HCT116 (cell line): Measurements from ENCODE around the gene CAMK1D. TPM values are rescaled to one million over a fixed set of nuclear protein-coding genes. Genes with fewer than 3 reads are reported as not detected.

Experiments
- ATAC-seq: fragments of 200-7000 bp; cut with Tn5 transposase; 2 replicates; pipeline ENCODE4 v1.9.1; 2020; ENCODE audit warnings: mild to moderate bottlenecking, moderate library complexity
- BruUV-seq: library from RNA; stranded (reverse); fragments of 400-500 nt; replicated peaks from 2 replicates; lab custom pipeline; 2021; lab: Mats Ljungman, UMichigan
- CTCF ChIA-PET: fragments of 300-600 bp; sonication (Branson Sonifier 250); formaldehyde crosslinking; loops from one replicate; lab custom pipeline; 2021; ENCODE audit warnings: antibody characterized with exemption; lab: Charles Lee
- POLR2A ChIA-PET: fragments of 300-600, 350-600 bp; sonication (Branson Sonifier 250); formaldehyde crosslinking; loops from one replicate; lab custom pipeline; 2021; ENCODE audit warnings: antibody characterized with exemption; lab: Charles Lee
- RAD21 ChIA-PET, 2 experiments: fragments of 300-600 bp; sonication (Branson Sonifier 250); formaldehyde crosslinking; loops; one replicate each; lab custom pipeline; 2023; ENCODE audit warnings: low total read pairs in 2 of 2; ENCODE audit not compliant: uncharacterized antibody in 2 of 2, unreplicated experiment in 2 of 2, low non-redundant PET in 1 of 2; lab: Charles Lee
- DNase-seq: peaks from one replicate; pipeline ENCODE4 v3.0.0-alpha.2; 2010; ENCODE audit warnings: low read depth, low spot score
- H2AFZ ChIP-seq: fragments of 200-600 bp; shearing (Covaris generic), sonication (generic); 2 replicates; pipeline ENCODE4 v1.6.1; 2017; ENCODE audit warnings: low read depth, mixed run types, mixed read lengths, antibody characterized with exemption, low read length; ENCODE audit not compliant: poor library complexity, severe bottlenecking
- H3K27ac ChIP-seq: 2 replicates; pipeline ENCODE4 v1.5.1; 2012; ENCODE audit warnings: low read depth, low read length
- H3K27me3 ChIP-seq: fragments of 200-600 bp; sonication (generic); 2 replicates; pipeline ENCODE4 v1.6.1; 2016; ENCODE audit warnings: mixed run types, low read length, mixed read lengths; ENCODE audit not compliant: insufficient read depth
- H3K36me3 ChIP-seq, 2 experiments: fragments of 200-500 bp in 1 of 2; fragments of 200-600 bp in 1 of 2; sonication (Bioruptor generic) in 1 of 2; sonication (generic) in 1 of 2; 2 replicates each; pipeline versions ENCODE4 v1.5.1 to v1.6.1; 2014 to 2016; ENCODE audit warnings: low read length in 2 of 2, inconsistent platforms in 1 of 2, mixed read lengths in 1 of 2, mixed run types in 1 of 2; ENCODE audit not compliant: insufficient read depth in 2 of 2, control insufficient read depth in 1 of 2
- H3K4me1 ChIP-seq, 2 experiments: fragments of 200-600 bp in 1 of 2; sonication (generic) in 1 of 2; 2 replicates each; pipeline versions ENCODE4 v1.5.1 to v1.6.1; 2012 to 2017; ENCODE audit warnings: low read length in 2 of 2, inconsistent platforms in 1 of 2, mild to moderate bottlenecking in 1 of 2, mixed read lengths in 1 of 2, mixed run types in 1 of 2, moderate library complexity in 1 of 2; ENCODE audit not compliant: insufficient read depth in 2 of 2, control insufficient read depth in 1 of 2
- H3K4me2 ChIP-seq: fragments of 200-600 bp; sonication (generic); 2 replicates; pipeline ENCODE4 v1.6.1; 2017; ENCODE audit warnings: mixed run types, low read length, mixed read lengths
- H3K4me3 ChIP-seq, 2 experiments: fragments of 200-600 bp in 1 of 2; sonication (generic) in 1 of 2; replicated peaks in 1 of 2; 2 replicates each; pipeline ENCODE4 v1.5.1; 2011 to 2016; ENCODE audit warnings: low read length in 2 of 2, control low read depth in 1 of 2, low read depth in 1 of 2, mild to moderate bottlenecking in 1 of 2, mixed read lengths in 1 of 2, mixed run types in 1 of 2
- H3K79me2 ChIP-seq: fragments of 200-600 bp; sonication (generic); 2 replicates; pipeline ENCODE4 v1.6.1; 2017; ENCODE audit warnings: mild to moderate bottlenecking, mixed run types, low read length, moderate library complexity, mixed read lengths; ENCODE audit not compliant: insufficient read depth
- H3K9ac ChIP-seq: fragments of 200-600 bp; sonication (generic); 2 replicates; pipeline ENCODE4 v1.6.1; 2016; ENCODE audit warnings: low read length, mixed read lengths
- H3K9me2 ChIP-seq: fragments of 200-600 bp; sonication (generic), shearing (Covaris generic); 2 replicates; pipeline ENCODE4 v1.6.1; 2017; ENCODE audit warnings: mixed run types, mild to moderate bottlenecking, moderate library complexity; ENCODE audit not compliant: insufficient read depth
- H3K9me3 ChIP-seq, 2 experiments: fragments of 200-500 bp in 1 of 2; fragments of 200-600 bp in 1 of 2; sonication (Bioruptor generic) in 1 of 2; sonication (generic) in 1 of 2; 2 replicates each; pipeline ENCODE4 v1.6.1; 2014 to 2017; ENCODE audit warnings: low read length in 2 of 2, mixed read lengths in 2 of 2, inconsistent platforms in 1 of 2, low read depth in 1 of 2, mild to moderate bottlenecking in 1 of 2, mixed run types in 1 of 2, moderate library complexity in 1 of 2; ENCODE audit not compliant: control insufficient read depth in 1 of 2, insufficient read depth in 1 of 2
- H4K20me1 ChIP-seq: fragments of 200-600 bp; sonication (generic), shearing (Covaris generic); 2 replicates; pipeline ENCODE4 v1.6.1; 2017; ENCODE audit warnings: mixed run types, mild to moderate bottlenecking, moderate library complexity; ENCODE audit not compliant: insufficient read depth
- CBX3 ChIP-seq: IDR thresholded peaks from 2 replicates; pipeline ENCODE4 v1.6.1; 2012; ENCODE audit warnings: low read depth
- EZH2phosphoT487 ChIP-seq: fragments of 200-600 bp; IDR thresholded peaks from 2 replicates; pipeline ENCODE4 v1.6.1; 2018; ENCODE audit warnings: antibody characterized with exemption, borderline replicate concordance
- POLR2A ChIP-seq: IDR thresholded peaks from 2 replicates; pipeline ENCODE4 v1.7.0; 2011; ENCODE audit warnings: borderline replicate concordance; ENCODE audit not compliant: insufficient read depth, insufficient read length; ENCODE audit errors: extremely low read depth
- POLR2AphosphoS5 ChIP-seq: IDR thresholded peaks from 2 replicates; pipeline ENCODE4 v1.6.1; 2011; ENCODE audit warnings: mild to moderate bottlenecking, low read depth, low read length, moderate library complexity
- RAD21 ChIP-seq: IDR thresholded peaks from 2 replicates; pipeline ENCODE4 v1.6.1; 2012; ENCODE audit warnings: low read depth, mild to moderate bottlenecking
- YY1 ChIP-seq: IDR thresholded peaks from 2 replicates; pipeline ENCODE4 v1.6.1; 2011; ENCODE audit warnings: low read length, low read depth, moderate library complexity, mild to moderate bottlenecking; ENCODE audit not compliant: insufficient replicate concordance; ENCODE audit errors: extremely low read depth
- ZNF274 ChIP-seq: fragments of 200-500 bp; sonication (Bioruptor generic); IDR thresholded peaks from 2 replicates; pipeline ENCODE4 v1.6.1; 2014; ENCODE audit warnings: mild to moderate bottlenecking, low read depth, low read length, inconsistent platforms
- intact Hi-C: fragments of 100-400 bp; cut with micrococcal nuclease; formaldehyde crosslinking; loops from 2 replicates; pipeline ENCODE4 v1.10.0; 2022
- total RNA-seq: library from RNA; stranded (reverse); gene quantifications from one replicate; pipeline ENCODE4 v1.2.1, GENCODE V29; 2021; ENCODE audit not compliant: unreplicated experiment
- TF ChIP-seq, protein P1 (sequence below): IDR thresholded peaks from 2 replicates; pipeline ENCODE4 v1.6.1; 2012
- TF ChIP-seq, protein P2 (sequence below): IDR thresholded peaks from 2 replicates; pipeline ENCODE4 v1.6.1; 2011; ENCODE audit warnings: mild to moderate bottlenecking, low read length, moderate library complexity; ENCODE audit not compliant: insufficient replicate concordance; ENCODE audit errors: extremely low read depth
- TF ChIP-seq, protein P3 (sequence below), 3 experiments: fragments of 200-600 bp in 1 of 3; sonication (generic) in 1 of 3; IDR thresholded peaks in 2 of 3; conservative IDR thresholded peaks in 1 of 3; 2 replicates each; pipeline ENCODE4 v1.5.1; 2012 to 2017; ENCODE audit warnings: low read depth in 2 of 3, low read length in 2 of 3, antibody characterized with exemption in 1 of 3, borderline replicate concordance in 1 of 3, control low read depth in 1 of 3, mild to moderate bottlenecking in 1 of 3, mixed read lengths in 1 of 3, mixed run types in 1 of 3, moderate library complexity in 1 of 3; ENCODE audit not compliant: insufficient read depth in 1 of 3
- TF ChIP-seq, protein P4 (sequence below): IDR thresholded peaks from 2 replicates; pipeline ENCODE4 v1.6.1; 2012

The CAMK1D gene
- total RNA-seq, 1 experiment from 2014 or later: 9.6 TPM

DNA sequence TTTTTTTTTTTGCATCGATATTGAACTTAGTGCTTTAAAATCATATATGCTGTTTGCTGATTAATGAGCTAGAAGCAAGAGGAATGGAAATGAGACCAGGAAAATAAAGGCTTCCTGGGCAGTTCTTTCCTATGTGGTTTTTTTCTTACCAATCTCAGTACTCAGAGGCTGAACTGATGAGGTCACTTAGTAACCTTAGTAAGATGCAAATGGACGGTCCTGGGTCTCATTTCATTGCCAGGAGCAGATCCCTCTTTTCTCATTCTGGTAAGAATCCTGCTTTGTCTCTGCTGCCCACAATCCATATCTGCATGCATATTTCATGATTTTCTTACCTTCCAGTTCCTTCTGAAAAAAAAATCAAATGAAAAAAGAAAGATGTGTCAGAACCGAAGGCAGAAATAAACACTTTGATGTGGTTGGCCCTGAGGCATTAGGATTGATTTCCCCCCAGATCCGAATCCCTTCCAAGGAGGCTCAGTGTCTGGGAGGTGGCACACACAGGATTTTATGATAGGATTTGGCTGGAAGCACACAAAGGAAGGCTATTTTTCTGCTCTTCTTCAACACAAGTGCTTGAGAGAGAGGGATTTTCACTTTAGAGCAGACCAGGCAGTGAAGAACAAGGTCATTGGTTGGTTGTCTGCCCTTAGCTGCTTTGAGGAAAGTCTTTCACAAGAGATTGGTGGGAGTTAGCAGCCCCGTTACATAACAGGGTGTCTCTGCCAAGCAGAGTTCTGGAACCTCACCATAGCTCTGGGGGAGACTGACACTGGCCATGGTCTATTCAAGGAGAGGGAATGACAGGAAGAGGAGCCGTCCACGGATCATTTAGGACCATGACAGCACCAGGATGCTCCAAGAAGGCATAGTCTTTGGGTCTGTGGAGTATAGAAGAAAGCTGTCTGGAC, 150.0 kb downstream of the CAMK1D start:
- no peaks in the 10 kb centered on the region for H3K27me3 ChIP-seq
- H3K4me2 ChIP-seq: no peak overlapping the region
- no peak overlapping the region for H3K4me3 ChIP-seq
- ChIA-PET POLR2A (no interaction called here), RAD21 (no interaction called here), CTCF (interaction anchor here (1.1 kb wide), 1 partner anchor 157 kb away, joined by 3 read pairs; no protein-coding TSS in a partner anchor)
- H3K9me2 ChIP-seq: no peaks in the 10 kb centered on the region
- no peak overlapping the region for H3K27ac ChIP-seq
- intact Hi-C loops: no loop called here
- no peak overlapping the region for H2AFZ ChIP-seq
- H3K4me1 ChIP-seq: peaks cover 2 to 4% of the 10 kb centered on the region in 2 experiments; a peak in 2 of 4 replicates
- no peaks in the 10 kb centered on the region for H4K20me1 ChIP-seq
- TF ChIP-seq EZH2phosphoT487: no peak
- TF ChIP-seq, protein P1, sequence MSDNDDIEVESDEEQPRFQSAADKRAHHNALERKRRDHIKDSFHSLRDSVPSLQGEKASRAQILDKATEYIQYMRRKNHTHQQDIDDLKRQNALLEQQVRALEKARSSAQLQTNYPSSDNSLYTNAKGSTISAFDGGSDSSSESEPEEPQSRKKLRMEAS: no peak
- no peak for TF ChIP-seq POLR2A
- TF ChIP-seq RAD21: no peak
- TF ChIP-seq ZNF274: no peak
- TF ChIP-seq, protein P2, sequence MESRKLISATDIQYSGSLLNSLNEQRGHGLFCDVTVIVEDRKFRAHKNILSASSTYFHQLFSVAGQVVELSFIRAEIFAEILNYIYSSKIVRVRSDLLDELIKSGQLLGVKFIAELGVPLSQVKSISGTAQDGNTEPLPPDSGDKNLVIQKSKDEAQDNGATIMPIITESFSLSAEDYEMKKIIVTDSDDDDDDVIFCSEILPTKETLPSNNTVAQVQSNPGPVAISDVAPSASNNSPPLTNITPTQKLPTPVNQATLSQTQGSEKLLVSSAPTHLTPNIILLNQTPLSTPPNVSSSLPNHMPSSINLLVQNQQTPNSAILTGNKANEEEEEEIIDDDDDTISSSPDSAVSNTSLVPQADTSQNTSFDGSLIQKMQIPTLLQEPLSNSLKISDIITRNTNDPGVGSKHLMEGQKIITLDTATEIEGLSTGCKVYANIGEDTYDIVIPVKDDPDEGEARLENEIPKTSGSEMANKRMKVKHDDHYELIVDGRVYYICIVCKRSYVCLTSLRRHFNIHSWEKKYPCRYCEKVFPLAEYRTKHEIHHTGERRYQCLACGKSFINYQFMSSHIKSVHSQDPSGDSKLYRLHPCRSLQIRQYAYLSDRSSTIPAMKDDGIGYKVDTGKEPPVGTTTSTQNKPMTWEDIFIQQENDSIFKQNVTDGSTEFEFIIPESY: no peak
- no peak for TF ChIP-seq POLR2AphosphoS5
- no peak for TF ChIP-seq CBX3
- TF ChIP-seq, protein P3, sequence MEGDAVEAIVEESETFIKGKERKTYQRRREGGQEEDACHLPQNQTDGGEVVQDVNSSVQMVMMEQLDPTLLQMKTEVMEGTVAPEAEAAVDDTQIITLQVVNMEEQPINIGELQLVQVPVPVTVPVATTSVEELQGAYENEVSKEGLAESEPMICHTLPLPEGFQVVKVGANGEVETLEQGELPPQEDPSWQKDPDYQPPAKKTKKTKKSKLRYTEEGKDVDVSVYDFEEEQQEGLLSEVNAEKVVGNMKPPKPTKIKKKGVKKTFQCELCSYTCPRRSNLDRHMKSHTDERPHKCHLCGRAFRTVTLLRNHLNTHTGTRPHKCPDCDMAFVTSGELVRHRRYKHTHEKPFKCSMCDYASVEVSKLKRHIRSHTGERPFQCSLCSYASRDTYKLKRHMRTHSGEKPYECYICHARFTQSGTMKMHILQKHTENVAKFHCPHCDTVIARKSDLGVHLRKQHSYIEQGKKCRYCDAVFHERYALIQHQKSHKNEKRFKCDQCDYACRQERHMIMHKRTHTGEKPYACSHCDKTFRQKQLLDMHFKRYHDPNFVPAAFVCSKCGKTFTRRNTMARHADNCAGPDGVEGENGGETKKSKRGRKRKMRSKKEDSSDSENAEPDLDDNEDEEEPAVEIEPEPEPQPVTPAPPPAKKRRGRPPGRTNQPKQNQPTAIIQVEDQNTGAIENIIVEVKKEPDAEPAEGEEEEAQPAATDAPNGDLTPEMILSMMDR (IDR thresholded peaks at IDR 0.05 in 2 of 3, conservative IDR thresholded peaks at IDR 0.05 in 1 of 3; ENCODE audit: borderline replicate concordance in 1 of 3, insufficient read depth in 1 of 3, low read depth in 2 of 3, low read length in 2 of 3): no peak
- no peak for TF ChIP-seq YY1
- TF ChIP-seq, protein P4, sequence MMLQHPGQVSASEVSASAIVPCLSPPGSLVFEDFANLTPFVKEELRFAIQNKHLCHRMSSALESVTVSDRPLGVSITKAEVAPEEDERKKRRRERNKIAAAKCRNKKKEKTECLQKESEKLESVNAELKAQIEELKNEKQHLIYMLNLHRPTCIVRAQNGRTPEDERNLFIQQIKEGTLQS: no peak
- no peak for DNase-seq
- no TSS peak for BruUV-seq
- H3K79me2 ChIP-seq: no peaks in the 10 kb centered on the region
- H3K9me3 ChIP-seq: no peaks in the 10 kb centered on the region
- ATAC-seq: no peak
- no peak overlapping the region for H3K9ac ChIP-seq
- H3K36me3 ChIP-seq: no peaks in the 10 kb centered on the region
